Caki2 (cell line): ENCODE measurements around the gene JARID2. TPM values are rescaled to one million over a fixed set of nuclear protein-coding genes. Genes with fewer than 3 reads are reported as not detected.
"Not testable (repeated sequence)": the region's sequence is repeated elsewhere in the genome, so short reads cannot be mapped to it uniquely, and the experiment has no call there.

Source experiments
- DNase-seq: peaks from one replicate; pipeline ENCODE4 v3.0.0-alpha.2; 2015; ENCODE audit warnings: low read depth
- in situ Hi-C: cut with HindIII; loops from 2 replicates; pipeline ENCODE4 v1.10.0; 2016; ENCODE audit warnings: low sequenced_read_pairs, low pct_unique_long_range_greater_than_20kb, mixed read lengths
- total RNA-seq: library from RNA; depleted of rRNA; stranded (reverse); fragments of >200 nt; shearing (Covaris generic); gene quantifications from 2 replicates; pipeline ENCODE4 v1.2.3, GENCODE V29; 2014; ENCODE audit warnings: low replicate concordance

JARID2 gene
- total RNA-seq, 1 experiment from 2014 or later, result 4.9 TPM

- in situ Hi-C loops, result no loop called here
- DNase-seq, result no peak
These were observed 162.9 kb downstream of the JARID2 start for GRCh38 chr6:15408758-15409157.

DNA sequence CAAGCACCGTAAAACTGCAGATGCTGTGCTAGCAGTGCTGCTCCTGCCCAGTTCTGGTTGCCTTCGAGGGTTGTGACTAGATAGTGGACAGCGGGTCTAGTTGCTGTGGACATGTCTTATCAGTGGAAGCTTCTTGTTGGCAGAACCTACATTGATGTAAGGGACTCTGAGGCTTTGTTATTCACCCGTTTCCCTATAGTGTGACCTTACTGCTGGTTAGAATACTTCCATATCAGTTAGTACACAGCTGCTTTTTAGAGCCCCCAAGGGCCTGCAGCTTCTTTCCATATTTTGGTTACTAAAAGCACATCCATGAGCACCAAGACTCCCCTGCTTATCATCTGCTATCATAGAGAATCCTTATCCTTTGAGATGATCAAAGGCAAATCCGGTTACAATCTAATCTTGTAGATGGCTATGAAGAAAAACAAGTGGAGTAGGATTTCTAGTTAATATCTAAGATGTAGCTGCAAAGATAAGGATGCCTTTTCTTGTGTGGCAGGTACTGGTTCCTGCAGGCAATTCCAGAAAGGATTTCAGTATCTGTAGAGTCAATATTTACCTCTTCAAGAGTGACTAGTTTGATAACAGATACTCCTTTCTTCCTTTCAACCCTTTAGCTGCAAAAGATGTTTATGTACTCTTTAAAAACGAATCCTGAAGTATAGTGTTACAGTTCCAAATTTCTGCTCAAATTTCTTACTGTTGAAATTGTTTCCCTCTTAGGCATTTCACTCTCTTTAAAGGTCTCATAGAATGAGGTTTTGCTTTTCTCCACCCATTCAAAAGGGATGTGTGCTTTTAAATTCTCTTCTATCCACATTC is 163.6 kb downstream of the JARID2 start:
- DNase-seq, result no peak
- in situ Hi-C loops, result no loop called here

- in situ Hi-C loops, result no loop called here
- no peak for DNase-seq
These were observed 164.2 kb downstream of the JARID2 start for GRCh38 chr6:15410126-15410391.

GRCh38 chr6:15410752-15411151 is 164.9 kb downstream of the JARID2 start:
- in situ Hi-C loops, result no loop called here
- no peak for DNase-seq

DNA sequence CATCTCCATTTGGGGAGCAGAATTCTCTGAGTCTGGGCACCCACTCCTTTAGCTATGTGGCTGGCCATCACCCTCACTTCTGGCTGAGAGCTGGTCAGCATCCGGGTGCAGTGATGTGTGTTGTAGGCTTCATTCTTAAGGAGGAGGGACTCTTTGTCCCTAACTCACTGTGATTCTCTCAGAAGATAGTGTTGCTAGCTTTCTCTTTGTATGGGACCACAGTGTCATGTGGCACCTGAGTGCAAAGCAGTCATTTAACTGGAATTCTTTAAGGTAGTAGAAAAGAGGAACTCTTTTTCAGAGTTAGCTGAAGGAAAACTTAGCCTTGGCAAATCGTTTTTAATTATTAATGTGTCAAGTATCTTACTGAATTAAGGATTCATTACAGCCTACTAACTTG is 165.9 kb downstream of the JARID2 start:
- in situ Hi-C loops, result no loop called here
- no peak for DNase-seq

DNA sequence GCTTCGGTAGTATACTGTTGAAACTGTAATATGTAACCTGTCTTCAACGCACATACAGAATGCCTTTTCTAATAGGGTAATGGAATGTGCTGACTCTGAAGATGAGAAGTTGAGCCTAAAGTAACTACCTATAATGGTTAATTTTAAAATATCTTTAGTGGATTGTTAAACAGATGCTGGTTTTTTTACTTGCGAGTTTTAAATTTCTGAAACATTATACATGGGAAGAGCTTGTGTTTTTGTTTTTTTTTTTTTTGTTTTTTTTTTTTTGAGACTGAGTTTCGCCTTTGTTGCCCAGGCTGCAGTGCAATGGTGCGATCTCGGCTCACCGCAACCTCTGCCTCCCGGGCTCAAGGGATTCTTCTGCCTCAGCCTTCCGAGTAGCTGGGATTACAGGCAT is 166.9 kb downstream of the JARID2 start:
- DNase-seq, result no peak
- in situ Hi-C loops, result no loop called here

GRCh38 chr6:15413466-15414234 is 167.8 kb downstream of the JARID2 start:
- DNase-seq, result no peak
- in situ Hi-C loops, result no loop called here

GRCh38 chr6:15414235-15414612 is 168.4 kb downstream of the JARID2 start:
- DNase-seq, result no peak
- in situ Hi-C loops, result no loop called here

DNA sequence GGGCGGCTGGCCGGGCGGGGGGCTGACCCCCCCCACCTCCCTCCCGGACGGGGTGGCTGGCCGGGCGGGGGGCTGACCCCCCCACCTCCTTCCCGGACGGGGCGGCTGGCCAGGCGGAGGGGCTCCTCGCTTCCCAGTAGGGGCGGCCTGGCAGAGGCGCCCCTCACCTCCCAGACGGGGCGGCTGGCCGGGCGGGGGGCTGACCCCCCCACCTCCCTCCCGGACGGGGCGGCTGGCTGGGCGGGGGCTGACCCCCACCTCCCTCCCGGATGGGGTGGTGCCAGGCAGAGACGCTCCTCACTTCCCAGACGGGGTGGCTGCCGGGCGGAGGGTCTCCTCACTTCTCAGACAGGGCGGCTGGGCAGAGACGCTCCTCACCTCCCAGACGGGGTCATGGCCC is 169.8 kb downstream of the JARID2 start:
- in situ Hi-C loops, DNase-seq: not testable (repeated sequence)

DNA sequence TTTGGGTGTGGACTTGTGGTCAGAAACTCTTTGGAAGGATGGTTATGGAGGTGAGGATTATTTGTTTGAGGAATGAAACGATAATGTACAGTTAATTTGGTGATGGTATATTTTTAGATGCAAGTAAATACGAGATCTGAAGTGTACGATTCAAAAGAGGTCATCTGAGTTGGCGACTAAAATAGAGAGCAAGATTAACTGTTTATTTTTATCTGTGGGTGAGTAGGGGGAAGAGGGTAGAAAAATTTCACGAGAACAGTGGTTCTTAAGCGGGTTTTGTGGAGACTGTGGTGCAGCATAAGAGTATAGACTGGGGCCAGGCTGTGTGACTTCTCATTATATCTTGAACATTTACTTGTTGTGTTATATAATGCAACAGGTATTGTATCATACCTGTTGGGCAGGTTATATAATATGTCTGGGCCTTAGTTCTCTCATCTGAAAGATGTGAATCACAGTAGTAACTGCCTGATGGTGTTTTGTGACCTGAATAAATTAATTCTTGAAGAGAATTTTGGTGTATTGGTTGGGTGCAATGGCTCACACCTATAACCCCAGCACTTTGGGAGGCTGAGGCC is 171.2 kb downstream of the JARID2 start:
- in situ Hi-C loops, result no loop called here
- DNase-seq, result no peak

DNA sequence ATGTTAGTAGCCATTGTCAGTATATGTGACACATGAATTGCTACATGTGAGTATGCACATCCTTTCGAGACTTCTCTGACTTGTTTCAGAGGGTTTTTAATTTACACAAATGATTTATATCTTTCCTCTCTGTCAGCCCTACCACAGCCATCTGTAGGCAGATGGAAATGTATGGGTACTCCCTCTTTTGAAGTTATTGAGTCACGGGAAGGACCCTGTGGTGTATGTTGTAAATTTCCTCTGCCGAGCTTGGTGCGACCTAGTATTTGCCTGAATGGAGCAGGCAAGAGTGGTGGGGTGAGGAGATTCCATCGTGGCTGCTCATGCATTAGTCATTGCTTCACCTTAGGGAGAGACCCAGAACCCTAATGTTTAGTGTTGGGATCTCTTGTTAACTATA is 171.9 kb downstream of the JARID2 start:
- no peak for DNase-seq
- in situ Hi-C loops, result no loop called here

GRCh38 chr6:15419493-15419892 is 173.6 kb downstream of the JARID2 start:
- DNase-seq, result no peak
- in situ Hi-C loops, result no loop called here

DNA sequence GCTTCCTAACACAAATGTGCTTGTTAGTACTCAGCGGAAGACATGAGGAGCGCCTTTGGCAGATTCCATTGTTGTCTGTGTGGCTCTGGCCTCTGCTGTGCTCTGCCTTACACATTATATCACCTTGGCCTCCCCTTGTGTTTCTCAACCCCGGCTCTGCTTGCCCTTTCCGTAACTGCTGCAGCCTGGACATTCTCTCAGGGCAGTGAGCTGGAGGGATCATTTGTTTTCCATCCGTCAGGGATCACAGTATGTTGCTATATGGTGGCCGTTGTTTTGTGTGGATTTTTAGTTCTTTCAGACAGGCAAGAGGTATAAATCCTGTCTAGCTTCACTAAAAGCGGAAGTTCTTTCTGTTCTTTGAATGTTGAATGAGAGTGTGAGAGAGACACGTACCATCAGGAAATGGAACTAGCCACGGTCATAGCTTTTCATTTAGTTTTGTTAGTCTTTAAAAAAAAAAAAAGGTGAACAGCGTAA is 175.1 kb downstream of the JARID2 start:
- in situ Hi-C loops, result no loop called here
- DNase-seq, result no peak

- DNase-seq, result no peak
These were observed 176.3 kb downstream of the JARID2 start for GRCh38 chr6:15421945-15422733.

DNA sequence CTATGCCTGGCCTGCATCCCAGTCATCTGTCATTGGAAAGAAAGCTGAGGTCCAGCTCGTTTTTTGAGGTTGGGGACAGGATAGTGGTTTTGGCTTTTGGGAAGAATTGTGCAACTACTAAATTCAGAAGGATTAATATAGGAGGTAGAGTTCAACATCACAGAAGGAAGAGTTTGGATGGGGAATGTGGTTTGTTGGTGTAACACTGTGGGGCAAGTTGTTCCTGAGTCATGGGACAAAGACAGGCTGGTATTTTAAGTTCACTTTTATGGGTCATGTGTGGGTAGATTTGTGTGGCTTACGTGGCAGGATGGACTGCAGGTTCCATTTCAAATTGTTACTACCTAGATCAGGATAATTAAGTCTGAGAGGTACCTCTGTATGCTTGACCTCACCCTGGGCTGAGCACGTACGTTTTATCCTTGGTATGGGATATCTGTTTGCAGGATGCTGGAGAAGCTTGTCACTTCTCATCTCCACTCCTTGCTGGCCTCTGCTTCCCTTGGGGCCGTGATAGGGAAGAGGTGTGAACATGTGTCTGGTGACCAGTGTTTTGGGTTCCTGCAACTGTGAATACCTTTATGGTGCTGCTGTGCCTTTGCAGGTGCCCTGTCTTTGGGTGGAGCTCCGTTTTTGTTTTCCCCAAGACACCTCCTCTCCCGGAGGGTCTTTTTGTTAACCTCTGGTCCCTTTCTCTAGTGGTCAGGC is 177.6 kb downstream of the JARID2 start:
- no peak for DNase-seq

More at GRCh38 chr6:15421945-15422733, 176.3 kb downstream of the JARID2 start:
- in situ Hi-C loops, result no loop called here

GRCh38 chr6:15425947-15426346 is 180.1 kb downstream of the JARID2 start:
- in situ Hi-C loops, result no loop called here
- DNase-seq, result no peak

More for the DNA sequence above, 177.6 kb downstream of the JARID2 start:
- in situ Hi-C loops, result no loop called here

- in situ Hi-C loops, result no loop called here
These were observed 180.5 kb downstream of the JARID2 start for GRCh38 chr6:15426395-15426794.

DNA sequence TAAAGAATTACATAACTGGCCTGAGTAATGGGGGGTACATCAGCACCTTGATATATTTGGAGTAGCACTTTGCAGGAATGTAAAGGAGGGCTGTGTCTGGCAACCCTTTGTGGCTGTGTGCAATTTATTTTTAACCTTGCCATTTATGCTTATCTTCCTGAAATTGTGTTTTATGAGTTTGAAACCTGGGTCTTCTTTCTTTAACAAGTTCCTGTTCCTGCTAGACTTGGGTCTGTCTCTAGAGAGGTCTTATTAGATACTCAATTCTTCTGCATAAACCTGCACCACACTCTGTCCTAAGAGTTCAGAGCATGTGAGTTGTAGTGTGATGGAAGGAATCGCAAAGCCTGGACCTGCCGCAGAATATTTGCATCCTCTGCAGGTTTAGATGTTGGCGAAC is 181.0 kb downstream of the JARID2 start:
- in situ Hi-C loops, result no loop called here
- no peak for DNase-seq

More at GRCh38 chr6:15426395-15426794, 180.5 kb downstream of the JARID2 start:
- DNase-seq, result no peak
